Activated T-helper 1 cell treated with anti-CD3 and anti-CD28 coated beads, Interleukin-2, amount 50 U/mL, for 16 hours (primary cell): ENCODE results near the gene NSMF.
A peak's percentile ranks its signal among the peaks of the same experiment; 100 is the strongest.

Source experiments
- DNase-seq, 2 donors: peaks; one replicate each; pipeline ENCODE4 v3.0.0-alpha.2; 2020; ENCODE audit warnings: low read depth in 1 of 2, low spot score in 1 of 2

NSMF gene, protein sequence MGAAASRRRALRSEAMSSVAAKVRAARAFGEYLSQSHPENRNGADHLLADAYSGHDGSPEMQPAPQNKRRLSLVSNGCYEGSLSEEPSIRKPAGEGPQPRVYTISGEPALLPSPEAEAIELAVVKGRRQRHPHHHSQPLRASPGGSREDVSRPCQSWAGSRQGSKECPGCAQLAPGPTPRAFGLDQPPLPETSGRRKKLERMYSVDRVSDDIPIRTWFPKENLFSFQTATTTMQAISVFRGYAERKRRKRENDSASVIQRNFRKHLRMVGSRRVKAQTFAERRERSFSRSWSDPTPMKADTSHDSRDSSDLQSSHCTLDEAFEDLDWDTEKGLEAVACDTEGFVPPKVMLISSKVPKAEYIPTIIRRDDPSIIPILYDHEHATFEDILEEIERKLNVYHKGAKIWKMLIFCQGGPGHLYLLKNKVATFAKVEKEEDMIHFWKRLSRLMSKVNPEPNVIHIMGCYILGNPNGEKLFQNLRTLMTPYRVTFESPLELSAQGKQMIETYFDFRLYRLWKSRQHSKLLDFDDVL

DNA sequence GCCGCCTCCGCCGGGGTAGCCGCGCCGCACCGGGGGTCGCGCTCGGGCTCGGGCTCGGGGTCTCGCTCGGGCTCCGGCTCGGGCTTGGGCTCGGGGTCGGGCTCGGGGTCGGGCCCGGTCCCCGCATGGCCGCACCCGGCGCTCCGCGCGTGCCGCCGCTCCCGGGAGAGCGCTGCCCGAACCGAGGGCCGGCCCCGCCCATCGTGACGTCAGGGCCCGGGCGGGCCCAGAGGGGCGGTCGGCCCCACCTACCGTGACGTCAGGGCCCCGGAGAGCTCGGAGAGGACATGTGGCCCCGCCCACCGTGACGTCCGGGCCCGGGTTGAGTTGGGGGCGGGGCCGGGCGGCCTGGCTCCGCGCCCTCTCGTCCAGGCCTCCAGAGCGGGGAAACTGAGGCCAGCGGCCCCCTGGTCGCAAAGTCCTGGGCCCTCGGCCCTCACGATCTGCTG is at the start of gene NSMF:
Gene NSMF (minus strand): TSS at position 183 of the 449 bp plus-strand sequence. CDS start 232 bp downstream, outside the sequence.
- peak; percentile 84 to 91 for DNase-seq

DNA sequence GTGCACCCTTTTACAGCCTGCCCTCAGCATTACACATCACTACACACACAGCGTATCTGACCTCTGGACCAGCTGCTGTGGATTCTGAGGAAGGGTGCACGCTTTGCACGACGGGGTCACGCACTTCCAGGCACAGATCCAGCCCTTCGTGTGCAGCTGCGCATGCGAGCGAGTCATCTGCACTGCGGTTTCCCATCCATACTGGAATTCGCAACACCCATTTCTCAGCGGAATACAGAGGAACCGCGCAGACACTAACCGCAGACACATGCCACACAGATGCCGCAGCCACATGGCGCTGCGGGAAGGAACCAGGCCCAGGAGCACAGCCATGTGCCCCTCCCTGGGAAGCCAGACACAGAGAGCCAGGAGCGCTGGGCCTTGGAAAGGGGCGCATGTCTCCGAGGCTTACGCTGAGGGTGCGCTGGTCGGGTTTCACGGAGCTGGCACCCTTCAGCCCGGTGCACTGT is 47.6 kb upstream of the NSMF start:
- no peak for DNase-seq

- no peak for DNase-seq
Observed at GRCh38 chr9:137506274-137506673, 47.1 kb upstream of the NSMF start.

DNA sequence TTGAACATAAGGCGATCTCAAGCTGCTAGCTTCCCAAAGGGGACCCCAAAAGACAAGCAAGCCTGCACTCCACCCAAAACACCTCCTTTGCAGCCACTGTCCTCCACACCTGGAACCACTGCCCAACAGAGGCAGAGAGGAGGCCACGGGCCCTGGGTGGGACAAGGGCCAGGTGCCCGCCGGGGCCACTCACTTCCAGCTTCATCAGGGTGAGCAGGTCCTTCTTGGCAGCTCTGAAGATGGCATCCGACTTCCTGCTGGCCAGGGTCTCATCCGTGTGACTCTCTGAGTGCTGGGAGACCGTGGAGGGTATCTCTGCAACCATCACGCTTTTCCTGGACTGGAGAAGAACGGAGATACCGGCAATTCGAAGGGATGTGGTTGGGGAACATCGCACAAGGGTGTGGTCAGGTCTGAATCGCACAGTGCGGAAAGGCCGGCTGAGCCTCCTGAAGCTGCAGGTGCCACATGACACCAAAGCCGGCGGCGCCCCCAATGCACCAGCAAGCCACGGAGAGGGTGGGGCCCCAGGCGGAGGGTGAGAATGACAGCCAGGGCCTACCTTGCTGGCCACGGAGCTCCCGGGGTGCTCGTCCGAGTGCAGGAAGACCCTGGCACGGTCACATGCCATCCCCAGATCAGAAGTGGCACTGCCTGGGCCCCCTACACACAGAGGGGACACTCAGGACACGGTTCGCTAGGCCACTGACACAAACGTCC is 46.4 kb upstream of the NSMF start:
- no peak for DNase-seq

DNA sequence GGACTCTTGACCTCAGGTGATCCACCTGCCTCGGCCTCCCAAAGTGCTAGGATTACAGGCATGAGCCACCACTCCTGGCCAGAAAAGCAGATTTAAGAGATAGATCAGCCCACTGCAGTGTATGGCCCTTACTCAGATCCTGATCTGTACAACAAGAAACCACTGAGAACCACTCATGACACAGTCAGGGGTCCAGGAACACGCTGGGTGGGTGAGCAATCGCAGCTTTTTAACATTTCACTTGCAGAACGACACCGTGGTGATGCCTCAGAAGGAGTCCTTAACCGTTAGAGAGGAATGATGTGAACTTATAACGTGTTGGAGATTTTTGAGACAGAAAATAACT is 45.3 kb upstream of the NSMF start:
- no peak for DNase-seq

GRCh38 chr9:137502008-137502911 is 43.1 kb upstream of the NSMF start:
- DNase-seq = no peak

DNA sequence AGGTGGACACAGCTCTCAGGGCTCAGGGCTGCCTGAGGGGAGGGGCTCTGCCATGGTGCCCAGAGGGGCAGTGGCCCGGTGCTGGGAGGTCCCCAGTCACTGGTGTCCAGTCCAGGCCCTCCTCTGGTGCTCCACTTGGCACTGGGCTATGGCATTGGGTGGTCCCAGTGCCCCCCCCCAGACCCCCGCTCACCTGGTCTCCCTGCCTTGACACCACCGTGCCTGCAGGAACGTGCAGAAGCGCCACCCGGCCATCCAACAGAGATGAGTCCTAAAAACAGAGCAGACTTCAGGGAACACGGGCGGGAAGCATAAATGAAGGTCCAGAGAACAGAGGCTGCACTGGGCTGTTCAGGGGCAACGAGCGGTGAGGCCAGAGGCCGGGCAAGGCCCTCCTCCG is 42.3 kb upstream of the NSMF start:
- no peak for DNase-seq

DNA sequence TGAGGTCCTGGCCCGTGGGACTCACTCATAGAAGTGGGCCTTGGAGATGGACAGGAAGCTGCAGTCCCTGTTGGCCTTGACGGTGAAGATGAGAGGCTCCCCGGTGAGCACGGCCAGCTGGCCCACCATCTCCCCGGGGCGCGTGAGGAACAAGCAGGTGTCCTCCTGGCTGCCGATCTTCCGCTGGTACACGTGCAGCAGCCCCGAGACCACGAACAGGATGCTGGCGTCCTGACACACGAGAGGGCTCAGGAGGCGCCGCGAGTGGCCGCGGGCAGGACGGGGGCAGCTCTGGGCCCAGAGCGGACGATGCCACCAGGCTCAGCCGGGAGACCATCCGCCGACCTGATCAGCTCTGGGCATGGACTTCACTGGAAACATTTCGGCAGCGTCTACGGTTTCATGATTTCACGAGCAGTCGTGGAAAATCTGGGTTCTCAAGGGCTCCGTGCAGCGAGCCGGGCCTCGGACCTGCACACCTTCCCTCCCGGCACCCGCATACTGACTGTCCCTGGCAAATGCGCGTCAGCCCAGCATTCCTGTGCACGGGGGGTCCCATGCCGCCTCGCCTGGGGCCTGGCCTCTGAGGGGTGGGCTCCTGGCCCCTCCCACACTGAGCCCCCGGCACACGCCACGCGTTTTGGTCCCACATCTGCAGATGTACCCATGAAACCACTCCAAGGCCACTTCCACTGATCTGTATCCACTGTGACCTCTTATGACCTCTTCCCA is 41.7 kb upstream of the NSMF start:
- DNase-seq = no peak

- DNase-seq = no peak
Observed at GRCh38 chr9:137499858-137500661, 40.9 kb upstream of the NSMF start.

DNA sequence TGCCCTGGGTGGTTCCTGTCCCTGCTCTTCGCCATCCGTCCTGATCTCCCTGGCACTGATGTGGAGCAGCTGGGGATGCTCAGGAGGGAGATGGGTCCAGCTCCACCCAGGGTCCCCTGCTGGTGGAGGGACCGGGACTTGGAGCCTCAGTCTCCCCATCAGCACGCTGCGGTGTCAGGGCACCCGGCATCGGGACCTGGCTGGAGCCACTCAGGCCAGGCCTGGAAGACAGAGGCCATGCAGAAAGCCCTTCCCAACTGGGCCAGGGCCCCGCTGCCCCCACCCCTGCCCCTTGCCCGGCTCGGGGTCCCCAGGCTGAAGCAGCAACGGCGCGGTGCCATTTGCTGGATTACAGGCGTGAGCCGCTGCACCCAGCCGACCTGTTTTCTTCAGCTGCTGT is 40.3 kb upstream of the NSMF start:
- no peak for DNase-seq

GRCh38 chr9:137498720-137499150 is 39.6 kb upstream of the NSMF start:
- no peak for DNase-seq

DNA sequence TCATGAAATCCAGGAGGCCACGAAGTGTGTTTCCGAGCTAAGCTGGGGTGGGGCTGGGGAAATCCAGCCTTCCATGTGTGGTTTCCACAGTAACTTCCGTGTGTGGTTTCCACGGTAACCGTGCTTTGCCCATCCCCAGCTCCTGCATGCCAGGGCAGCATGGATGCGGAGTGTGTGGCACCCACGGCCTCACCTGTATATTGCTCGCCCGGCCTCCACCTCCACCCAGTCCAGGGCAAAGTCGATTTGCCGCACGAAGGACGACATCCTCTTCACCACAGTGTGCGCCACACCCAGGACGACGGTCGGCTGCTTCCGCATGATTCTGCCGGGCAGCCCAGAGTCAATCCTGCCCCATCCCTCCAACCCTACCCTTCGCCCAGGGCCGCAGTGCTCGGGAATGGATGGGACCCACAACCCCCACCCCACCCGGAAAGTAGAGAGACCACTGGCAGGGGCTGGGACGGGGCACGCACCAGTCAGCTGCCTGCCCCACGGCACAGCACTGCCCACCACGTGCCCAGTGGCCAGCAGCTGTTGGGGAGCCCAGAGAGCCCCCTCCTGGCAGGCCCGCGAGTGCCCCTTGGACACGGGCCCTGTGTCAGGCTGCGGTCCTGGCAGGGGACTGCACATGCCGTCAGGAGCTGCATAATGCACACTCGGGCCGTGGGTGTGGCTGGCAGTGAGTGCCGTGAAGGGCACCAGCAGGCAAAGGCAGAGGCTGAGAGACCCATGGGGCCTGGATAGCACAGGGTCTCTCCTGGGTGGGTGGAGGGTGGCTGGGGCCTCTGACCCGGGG is 39.0 kb upstream of the NSMF start:
- no peak for DNase-seq

- DNase-seq = no peak
Observed at GRCh38 chr9:137496601-137497375, 37.7 kb upstream of the NSMF start.

DNA sequence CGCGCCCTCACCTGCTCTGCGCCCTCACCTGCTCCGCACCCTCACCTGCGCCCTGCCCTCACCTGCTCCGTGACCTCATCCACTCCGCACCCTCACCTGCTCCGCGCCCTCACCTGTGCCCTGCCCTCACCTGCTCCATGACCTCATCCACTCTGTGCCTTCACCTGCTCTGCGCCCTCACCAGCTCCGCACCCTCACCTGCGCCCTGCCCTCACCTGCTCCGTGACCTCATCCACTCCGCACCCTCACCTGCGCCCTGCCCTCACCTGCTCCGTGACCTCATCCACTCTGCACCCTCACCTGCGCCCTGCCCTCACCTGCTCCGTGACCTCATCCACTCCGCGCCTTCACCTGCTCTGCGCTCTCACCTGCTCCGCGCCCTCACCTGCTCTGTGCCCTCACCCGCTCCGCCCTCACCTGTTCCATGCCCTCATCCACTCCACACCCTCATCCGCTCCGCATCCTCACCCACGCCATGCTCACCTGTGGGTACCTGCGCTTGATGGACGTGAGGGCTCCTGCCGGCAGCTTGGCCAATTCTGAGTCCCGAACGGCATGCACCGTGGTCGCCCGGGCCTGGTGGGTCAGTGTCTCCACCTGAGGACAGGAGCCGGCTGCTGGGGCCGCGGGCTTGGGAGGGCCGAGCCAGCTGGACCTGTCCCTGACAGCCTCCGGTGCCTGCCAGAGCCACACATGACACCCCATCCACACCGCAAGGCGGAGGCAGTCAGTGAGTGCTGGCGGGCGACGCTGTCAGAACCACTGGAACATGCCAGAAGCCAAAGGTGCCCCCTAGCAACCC is 35.6 kb upstream of the NSMF start:
- DNase-seq = no peak

DNA sequence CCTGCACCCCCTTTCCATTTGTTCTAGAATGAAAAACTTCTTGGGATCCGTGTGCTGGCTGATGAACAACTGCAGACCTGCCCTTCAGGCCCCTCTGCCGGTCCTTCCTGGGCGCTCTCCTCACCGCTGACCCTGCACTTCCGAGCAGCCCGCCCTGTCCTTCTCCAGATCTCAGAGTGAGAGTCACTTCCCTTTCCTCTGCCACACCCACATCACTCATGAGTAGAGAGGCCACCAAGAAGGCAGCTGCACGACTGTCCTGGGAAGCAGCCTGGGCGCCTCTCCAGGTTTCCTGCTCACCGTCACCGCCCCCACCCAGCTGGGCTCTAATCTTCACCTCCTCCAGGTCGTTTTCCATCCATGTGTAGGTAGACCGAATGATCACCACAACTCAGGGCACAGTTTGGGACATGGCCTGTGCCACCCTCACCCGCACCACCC is 35.0 kb upstream of the NSMF start:
- DNase-seq = no peak

GRCh38 chr9:137493364-137494103 is 34.4 kb upstream of the NSMF start:
- no peak for DNase-seq
